PFSK-1 (cell line): ENCODE measurements around the gene COL18A1.

ENCODE experiments used
- FOXP2 ChIP-seq: optimal IDR thresholded peaks from 2 replicates; pipeline ENCODE3; 2011; ENCODE audit warnings: borderline replicate concordance, control low read depth, inconsistent platforms; ENCODE audit not compliant: insufficient read depth; ENCODE audit errors: extremely low read length, extremely low read depth
- POLR2AphosphoS5 ChIP-seq: IDR thresholded peaks from 2 replicates; pipeline ENCODE4 v1.6.1; 2012; ENCODE audit warnings: low read depth, mild to moderate bottlenecking, control low read depth, low read length, moderate library complexity
- SIN3A ChIP-seq: IDR thresholded peaks from 2 replicates; pipeline ENCODE4 v1.6.1; 2012; ENCODE audit warnings: mild to moderate bottlenecking, low read length, moderate library complexity, borderline replicate concordance; ENCODE audit not compliant: insufficient read depth
- TAF1 ChIP-seq: IDR thresholded peaks from 2 replicates; pipeline ENCODE4 v1.6.1; 2012; ENCODE audit warnings: low read length, control low read depth, borderline replicate concordance; ENCODE audit not compliant: insufficient read depth
- TF ChIP-seq, protein P1 (sequence below), 2 experiments: IDR thresholded peaks; 2 replicates each; pipeline versions ENCODE4 v1.6.1 to v1.8.0; 2011 to 2012; ENCODE audit warnings: low read depth in 2 of 2, low read length in 2 of 2, control low read depth in 1 of 2, inconsistent platforms in 1 of 2, mild to moderate bottlenecking in 1 of 2, moderate library complexity in 1 of 2; ENCODE audit not compliant: insufficient read depth in 1 of 2

The COL18A1 gene

GRCh38 chr21:45405271-45405818, 380 bp downstream of the COL18A1 start:
- TF ChIP-seq TAF1 (no peak), FOXP2 (no peak), POLR2AphosphoS5 (no peak), SIN3A (no peak)
- TF ChIP-seq, protein P1, sequence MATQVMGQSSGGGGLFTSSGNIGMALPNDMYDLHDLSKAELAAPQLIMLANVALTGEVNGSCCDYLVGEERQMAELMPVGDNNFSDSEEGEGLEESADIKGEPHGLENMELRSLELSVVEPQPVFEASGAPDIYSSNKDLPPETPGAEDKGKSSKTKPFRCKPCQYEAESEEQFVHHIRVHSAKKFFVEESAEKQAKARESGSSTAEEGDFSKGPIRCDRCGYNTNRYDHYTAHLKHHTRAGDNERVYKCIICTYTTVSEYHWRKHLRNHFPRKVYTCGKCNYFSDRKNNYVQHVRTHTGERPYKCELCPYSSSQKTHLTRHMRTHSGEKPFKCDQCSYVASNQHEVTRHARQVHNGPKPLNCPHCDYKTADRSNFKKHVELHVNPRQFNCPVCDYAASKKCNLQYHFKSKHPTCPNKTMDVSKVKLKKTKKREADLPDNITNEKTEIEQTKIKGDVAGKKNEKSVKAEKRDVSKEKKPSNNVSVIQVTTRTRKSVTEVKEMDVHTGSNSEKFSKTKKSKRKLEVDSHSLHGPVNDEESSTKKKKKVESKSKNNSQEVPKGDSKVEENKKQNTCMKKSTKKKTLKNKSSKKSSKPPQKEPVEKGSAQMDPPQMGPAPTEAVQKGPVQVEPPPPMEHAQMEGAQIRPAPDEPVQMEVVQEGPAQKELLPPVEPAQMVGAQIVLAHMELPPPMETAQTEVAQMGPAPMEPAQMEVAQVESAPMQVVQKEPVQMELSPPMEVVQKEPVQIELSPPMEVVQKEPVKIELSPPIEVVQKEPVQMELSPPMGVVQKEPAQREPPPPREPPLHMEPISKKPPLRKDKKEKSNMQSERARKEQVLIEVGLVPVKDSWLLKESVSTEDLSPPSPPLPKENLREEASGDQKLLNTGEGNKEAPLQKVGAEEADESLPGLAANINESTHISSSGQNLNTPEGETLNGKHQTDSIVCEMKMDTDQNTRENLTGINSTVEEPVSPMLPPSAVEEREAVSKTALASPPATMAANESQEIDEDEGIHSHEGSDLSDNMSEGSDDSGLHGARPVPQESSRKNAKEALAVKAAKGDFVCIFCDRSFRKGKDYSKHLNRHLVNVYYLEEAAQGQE (IDR thresholded peaks at IDR 0.05; ENCODE audit: insufficient read depth in 1 of 2, low read depth in 2 of 2, low read length in 2 of 2) = no peak

DNA sequence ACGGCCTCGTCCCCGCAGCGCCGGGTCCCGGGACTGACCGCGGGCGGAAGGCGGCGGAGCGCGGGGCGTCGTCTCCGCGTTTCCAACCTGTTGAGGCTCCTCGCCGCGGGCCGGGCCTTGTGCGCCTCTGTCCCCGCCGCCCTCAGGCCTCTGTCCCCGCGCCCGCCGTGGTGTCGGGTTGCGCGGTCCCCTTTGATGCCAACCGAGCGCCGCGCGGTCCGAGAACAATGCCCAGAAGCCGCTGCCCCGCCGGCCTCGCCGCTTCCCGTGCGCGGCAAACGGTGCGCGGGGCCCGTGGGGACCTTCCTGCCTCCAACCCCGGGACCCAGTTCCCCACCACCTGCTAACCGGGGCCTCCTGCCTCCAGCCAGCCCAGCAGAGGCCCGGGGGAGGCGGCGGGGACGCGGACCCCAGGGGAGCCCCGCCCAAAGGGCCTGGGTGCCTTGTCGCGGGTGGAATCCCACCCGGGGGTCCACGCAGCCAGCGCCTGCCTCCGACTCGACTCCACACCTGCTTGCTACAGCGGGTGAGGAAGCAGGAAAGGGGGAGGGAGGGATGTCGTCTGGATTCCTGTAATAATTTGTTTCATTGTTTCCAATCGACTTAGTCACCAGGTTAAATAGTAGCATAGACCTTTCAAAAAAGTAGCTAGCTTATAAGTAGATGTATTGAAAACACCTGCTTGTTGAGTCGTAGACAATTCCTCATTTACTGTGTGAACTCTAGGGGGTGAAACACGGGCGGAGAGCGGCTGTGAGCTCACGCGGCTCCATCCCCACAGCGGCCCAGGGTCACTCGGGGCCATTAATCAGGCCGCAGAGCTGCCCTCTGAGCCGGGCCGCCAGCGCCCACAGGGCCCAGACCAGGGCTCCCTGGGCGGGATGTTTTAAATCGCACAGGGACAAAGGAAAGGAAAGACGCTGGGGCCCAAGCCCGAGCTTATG, 1.1 kb downstream of the COL18A1 start:
- TF ChIP-seq, protein P1 (IDR thresholded peaks at IDR 0.05; ENCODE audit: insufficient read depth in 1 of 2, low read depth in 2 of 2, low read length in 2 of 2) = no peak
- TF ChIP-seq TAF1 (no peak), SIN3A (no peak), FOXP2 (no peak), POLR2AphosphoS5 (no peak)

DNA sequence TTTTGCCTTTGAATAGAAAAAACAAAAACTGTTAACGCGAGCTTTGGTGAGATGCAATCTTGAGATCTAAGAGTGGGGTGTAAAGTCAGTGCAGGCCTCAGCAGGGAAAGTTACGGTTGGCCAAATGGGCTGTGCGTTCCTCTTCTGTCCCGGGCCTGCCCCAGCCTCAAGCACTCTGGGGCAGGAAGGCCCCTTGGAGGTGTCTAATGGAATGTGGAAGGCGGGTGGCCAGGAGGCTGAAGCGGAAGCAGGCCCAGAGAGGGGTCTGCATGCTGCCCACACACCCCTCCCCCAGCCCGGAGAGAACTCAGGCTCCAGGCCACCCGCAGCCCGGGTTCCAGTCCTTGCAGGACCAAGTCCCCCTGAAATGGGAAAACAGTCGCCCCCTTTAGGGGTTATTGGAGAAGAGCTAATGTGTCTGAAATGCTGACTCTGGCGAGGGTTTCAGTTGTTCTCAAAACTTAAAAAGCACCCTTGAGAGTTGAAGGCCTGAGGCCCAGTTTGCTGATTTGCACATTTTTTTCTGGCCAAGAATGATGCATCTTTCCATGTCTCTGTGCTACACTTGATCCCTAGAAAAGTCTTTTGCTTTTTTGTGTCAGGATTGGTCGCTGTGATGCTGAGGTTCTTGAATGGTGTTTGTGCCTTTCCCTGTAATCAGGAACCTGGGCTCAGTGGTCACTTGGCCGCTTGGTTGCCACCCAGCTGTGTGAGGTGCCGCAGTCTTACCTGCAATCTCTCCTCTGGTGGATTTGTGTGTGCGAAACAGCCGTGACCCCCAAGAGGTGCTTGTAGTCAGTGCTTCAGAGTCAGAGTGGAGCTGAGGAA, 2.0 kb downstream of the COL18A1 start:
- no peak for TF ChIP-seq POLR2AphosphoS5
- TF ChIP-seq FOXP2 = no peak
- TF ChIP-seq, protein P1 (IDR thresholded peaks at IDR 0.05; ENCODE audit: insufficient read depth in 1 of 2, low read depth in 2 of 2, low read length in 2 of 2) = no peak
- TF ChIP-seq TAF1 = no peak
- TF ChIP-seq SIN3A = no peak

GRCh38 chr21:45407629-45408247, 2.8 kb downstream of the COL18A1 start:
- TF ChIP-seq POLR2AphosphoS5 (no peak), SIN3A (no peak), TAF1 (no peak), FOXP2 (no peak)
- TF ChIP-seq, protein P1 (IDR thresholded peaks at IDR 0.05; ENCODE audit: insufficient read depth in 1 of 2, low read depth in 2 of 2, low read length in 2 of 2) = no peak
